GM18508 (cell line): ENCODE results near the gene CENPX.

Experiments
- ATAC-seq: cut with Tn5 transposase; IDR thresholded peaks from one replicate; pipeline ENCODE4 v1.9.1; 2021; ENCODE audit warnings: moderate number of reproducible peaks; ENCODE audit not compliant: insufficient read depth, unreplicated experiment

CENPX gene

DNA sequence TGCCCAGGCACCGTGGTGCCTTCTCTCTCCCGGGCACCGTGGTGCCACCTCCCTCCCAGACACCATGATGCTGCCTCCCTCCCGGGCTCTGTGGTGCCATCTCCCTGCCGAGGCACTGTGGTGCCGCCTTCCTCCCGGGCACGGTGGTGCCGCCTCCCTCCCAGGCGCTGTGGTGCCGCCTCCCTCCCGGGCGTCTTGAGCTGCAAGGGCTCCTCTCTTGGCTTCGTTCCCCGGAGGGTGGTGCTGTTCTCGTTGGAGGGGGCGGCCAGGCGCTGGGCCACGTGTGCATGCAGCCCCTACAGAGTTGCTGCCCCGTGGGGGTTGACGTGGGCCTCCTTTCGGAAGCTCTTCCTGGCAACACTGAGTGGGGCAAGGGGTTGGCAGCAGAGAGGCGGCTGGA lies 8.2 kb downstream of the CENPX start:
- no peak for ATAC-seq

DNA sequence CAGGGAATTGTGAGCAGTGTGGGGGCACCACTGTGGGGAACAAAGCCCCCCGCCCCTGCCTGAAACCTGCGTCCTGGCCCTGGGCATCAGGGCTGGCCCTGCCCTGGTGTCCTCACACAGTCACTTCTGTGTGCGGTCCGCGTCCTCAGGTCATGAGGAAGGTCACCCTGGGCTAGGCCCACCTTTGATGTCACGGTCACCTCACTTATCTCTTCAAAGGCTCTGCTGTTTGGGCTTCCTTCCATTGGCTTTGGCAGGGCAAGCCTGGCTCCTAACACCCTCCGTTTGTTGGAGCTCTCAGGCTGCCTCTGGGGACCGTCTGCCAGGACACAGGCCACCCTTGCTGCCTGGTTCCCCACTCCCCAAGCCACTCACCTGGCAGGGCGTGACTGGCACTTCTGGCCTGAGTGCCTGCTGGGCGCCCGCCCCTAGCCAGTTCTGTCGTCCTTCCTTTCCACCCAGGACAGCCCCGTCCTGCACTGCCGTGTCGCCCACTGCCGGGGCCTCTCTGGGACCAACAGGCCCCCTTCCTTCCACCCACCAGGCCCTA lies 8.8 kb downstream of the CENPX start:
- no peak for ATAC-seq

DNA sequence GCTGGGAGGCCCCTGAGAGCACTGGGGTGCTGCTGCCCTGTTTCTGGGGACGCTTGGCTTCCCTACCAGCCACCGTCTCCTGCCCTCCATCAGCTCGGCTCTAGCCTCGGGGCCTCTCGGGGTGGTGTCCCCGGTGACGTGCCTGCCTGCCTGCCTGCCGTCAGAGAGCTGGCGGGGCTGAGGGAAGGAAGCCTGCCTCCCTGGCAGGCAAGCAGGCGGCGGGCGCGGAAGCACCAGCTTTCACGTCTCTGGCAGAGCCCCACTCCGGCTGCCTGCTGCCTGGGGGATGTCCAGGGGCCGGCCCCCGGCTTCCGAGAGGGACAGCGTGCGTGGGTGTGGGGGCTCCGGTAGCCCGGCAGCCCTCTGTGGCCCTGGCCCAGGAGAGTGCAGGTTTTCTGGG lies 9.3 kb downstream of the CENPX start:
- no peak for ATAC-seq

DNA sequence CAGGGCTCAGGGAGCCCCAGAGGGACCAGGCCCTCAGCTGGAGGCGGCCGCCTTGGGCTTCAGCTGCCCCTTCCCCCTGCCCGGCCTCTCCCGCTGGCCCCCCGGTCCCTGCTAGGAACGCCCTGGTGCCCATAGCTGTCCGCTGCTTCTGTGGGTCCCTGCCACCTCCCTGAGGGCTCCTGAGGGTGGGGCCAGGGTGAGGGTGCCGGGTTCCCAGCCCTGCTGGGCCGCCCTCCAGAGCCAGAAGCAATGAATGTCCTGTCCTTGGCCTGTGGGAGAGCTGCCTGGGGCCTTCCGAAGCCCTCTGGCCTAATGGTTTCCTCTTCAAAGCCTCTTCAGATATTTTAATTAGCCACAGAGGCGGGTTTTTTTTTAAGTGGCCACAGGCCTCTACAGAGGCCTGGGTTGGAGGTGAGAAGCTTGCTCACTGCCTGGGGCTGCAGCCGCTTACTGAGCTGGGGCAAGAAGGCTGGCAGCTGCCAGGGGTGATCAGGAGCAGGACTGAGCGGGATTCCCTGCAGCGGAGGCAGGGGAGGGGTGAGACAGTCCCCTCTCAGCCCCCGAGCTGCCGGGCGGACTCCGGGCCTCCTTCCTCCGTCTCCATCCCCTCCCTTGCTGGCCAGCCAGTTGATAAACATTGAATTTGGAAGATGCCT lies 9.9 kb downstream of the CENPX start:
- no peak for ATAC-seq

DNA sequence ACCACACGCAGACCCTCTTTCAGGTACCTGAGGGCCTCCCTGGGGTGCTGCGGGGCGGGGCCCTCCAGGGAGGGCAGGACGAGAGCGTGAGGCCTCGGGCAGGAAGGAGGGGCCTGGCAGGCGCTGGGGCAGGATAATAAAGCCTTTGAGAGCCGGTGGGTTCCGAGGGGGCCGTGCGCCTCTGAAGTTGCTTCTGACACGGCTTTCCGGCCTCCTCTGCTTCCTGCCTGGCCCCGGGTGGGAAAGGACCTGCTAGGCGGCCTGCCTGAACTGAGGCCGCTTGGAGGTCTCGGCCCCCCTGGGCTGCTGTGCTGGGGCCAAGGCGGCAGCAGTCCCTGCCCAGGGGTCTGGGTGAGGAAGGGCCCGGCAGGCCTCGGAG lies 10.4 kb downstream of the CENPX start:
- ATAC-seq: no peak

DNA sequence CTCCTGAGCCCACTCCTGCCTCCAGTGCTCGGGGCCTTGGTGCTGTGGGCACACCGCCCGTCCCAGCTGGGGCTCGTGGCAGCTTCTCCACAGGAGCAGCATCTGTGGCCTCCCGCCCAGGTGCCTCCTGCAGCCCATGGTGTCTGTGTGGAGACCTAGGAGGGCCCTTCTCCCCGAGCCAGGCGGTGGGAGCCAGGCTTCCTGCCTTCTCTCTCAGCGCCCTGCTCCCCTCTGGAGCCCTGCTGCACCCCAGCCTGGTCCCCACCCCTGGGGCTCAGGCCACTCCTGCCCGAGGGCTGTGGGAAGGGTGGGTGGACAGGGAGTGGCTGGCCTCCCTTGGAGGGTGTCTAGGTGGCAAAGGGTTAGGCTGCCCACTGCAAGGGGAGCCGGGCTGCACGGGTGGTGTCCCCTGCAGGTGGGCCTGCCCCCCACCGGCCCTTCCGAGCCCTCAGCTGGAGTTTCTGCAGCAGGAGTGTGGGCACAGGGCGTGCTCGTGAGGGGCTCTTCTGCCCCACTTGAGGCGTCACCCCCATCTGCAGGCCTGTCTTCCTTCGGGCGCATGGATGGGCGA lies 11.0 kb downstream of the CENPX start:
- ATAC-seq: no peak

DNA sequence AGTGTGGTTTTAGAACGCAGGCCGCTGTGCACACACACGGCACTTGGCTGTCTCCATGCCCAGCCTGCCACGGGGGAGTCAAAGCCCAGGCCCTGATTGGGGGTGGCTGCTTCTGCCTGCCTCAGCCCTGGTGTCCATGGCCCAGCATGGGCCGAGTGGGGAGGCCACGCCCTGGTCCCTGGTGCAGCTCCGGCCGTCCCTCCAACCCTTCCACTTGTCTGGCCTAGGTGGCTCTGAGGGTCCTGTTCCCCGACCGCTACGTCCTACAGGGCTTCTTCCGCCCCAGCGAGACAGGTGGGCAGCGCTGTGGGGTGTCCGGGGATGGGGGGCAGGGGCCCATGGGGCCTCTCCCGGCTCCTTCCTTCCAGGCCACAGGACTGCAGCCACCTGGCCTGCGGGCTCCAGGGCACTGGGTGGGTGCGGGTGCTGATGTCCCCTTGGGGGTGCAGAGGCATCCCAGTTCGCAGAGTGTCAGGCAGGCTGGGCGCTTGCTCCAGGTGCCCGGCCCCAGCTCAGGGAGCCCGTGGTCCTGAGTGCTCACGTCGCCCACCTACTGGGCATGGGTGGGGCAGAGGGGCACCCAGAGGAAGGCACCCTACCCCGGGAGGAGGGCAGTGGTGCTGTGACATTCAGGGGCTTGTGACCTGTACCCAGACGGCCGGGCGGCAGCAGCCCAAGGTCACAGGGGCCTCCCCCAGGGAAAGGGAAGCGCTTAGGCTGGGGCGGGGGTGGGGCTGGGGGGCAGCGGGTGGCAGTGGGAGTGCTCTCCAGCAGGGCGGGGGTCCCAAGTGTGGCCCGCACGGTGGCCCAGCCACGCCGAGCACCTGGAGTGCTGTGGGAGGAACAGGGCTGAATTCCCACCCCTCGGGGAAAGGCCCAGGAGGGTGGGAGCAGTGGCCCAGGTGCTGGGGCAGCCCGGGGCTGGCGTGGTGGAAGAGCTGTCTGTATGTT lies 11.8 kb downstream of the CENPX start:
- ATAC-seq: no peak

DNA sequence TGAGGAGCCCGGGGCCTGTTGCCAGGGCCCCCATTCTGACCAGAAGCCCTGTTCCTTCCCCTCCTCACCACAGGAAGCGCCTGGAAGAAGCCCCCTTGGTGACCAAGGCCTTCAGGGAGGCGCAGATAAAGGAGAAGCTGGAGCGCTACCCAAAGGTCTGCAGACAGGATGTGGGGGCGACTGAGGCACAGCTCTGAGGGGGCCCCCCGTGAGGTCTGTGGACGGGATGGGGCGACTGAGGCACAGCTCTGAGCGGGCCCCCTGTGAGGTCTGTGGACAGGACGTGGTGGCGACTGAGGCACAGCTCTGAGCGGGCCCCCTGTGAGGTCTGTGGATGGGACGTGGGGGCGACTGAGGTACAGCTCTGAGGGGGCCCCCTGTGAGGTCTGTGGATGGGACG lies 13.3 kb downstream of the CENPX start:
- no peak for ATAC-seq

DNA sequence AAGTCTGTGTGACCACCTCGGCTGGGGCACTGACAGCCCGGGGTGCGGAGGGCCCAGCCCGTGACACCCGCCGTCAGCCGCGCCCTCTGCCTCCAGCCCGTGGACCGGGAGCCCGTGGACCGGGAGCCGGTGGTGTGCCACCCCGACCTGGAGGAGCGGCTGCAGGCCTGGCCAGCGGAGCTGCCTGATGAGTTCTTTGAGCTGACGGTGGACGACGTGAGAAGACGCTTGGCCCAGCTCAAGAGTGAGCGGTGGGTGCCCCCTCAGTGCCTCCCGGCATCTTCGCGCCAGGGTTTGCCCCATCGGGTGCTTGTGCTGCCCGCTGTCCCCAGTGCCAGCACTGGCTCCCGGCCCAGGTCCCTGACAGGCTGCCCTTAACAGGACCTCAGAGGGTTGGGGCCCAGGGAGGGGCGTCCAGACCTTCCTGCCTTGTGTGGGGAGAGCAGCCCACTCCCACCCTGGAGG lies 13.7 kb downstream of the CENPX start:
- ATAC-seq: no peak

DNA sequence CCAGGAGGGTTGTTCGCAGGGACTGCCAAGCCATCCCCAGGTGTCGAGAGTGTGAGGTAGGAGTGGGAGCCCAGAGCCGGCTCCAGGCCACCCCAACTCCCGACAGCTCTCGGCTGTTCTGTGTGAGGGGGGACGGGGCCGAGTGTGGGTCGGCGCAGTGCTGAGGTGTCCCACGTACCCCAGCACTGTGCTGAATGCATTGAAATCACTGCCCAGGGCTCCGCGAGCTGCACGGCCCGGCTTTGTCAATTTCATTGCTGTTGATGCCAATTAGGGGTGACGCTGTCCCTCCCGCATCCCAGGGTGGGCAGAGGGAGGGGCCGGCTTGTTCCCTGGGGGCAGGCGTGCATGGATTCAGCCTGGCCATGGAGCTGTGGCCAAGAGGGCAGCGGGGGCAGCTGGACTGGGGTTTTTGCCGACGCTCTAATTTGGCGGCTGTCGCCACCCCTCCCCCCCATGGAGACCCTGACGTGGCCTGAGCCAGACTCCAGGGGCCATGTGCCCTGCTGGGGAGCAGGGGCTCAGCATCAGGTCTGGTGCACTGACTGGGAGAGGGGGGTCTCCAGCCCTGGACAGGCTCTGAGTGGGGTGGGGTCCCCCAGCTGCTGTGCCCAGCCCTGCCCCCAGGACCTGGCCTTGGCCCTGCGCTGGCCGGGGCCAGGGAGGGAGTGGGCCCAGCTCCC lies 14.3 kb downstream of the CENPX start:
- no peak for ATAC-seq

DNA sequence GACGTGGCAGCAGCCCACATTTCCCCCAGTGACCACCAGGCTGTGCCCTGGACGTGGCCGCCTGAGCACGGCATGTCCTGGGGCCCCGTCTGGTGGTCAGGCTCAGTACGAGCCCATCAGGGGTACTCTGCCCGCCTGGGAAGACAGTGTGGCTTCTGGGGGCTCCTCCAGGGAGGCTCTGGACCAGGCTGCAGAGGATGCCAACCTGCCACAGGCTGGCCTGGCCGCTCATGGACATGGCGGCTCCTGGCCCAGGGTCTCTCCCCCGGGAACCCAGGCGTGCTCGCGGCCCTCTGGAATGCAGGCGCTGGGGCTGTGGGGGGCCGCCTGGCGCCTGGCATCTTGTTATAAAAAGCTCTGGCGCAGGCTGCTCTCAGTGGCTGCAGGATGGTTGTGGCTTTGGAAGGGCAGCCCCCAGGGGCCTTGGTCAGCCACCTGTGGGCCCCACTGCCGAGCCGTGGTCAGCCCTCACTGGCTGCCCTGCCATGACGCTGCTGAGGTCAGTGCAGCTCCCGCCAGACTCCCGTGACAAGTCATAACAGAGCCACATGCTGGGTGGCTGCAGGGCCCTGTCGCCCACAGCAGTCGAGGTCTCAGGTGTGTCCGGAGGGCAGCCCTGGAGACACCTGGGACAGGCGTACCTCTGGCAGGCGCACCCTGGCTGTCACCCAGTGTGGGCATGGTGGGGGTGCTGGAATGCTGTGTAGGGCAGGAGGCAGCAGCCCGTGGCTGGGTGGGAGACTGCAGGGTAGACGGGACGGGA lies 15.0 kb downstream of the CENPX start:
- no peak for ATAC-seq

DNA sequence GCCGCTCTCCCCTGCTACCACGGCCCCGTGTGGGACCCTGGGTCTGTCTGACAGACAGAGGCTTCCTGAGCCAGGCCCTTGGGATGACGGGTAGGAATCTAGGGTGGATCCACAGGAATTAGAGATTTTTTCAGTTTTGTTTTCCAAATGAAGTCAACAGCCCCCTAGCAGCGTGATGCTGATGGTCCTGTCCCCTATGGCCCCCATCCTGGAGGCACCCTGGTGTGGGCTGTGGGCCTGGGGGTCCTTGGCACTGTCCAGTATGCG lies 15.5 kb downstream of the CENPX start:
- ATAC-seq: no peak

DNA sequence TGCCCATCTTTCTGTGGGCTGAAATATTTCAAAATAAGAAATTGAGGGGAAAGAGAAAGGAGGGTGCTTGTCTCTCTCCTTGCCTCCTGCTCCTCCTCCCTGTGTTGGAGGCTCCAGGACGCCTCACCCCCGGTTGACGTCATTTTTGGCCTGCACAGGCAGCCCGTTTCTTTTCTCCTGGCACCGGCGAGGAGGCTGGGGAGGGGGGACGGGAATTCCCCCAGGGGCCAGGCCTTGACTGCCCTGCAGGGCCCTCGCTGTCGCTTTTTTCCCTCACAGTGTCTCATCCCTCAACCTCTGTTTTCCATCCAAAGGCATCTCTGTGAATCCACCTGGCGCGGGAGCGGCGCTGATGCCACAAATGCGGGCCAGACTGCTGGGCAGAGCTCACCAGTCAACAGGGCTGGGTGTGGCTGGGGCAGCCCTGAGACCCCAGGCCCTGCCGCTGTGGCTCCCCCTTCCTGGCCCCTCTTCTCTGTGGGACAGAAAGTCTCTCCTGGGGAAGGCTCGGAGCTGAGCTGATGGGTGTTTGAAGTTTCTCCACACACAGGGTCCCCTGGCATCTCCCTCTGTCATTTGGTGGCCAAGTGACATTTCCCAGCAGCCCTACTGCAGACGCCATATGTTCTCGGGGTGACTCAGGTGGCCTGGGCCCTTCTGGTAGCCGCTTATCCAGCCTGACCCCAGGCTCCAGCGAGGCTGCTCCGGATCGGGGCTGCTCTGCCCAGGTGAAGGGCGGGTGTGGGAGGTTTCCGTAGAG lies 16.0 kb downstream of the CENPX start:
- ATAC-seq: no peak

DNA sequence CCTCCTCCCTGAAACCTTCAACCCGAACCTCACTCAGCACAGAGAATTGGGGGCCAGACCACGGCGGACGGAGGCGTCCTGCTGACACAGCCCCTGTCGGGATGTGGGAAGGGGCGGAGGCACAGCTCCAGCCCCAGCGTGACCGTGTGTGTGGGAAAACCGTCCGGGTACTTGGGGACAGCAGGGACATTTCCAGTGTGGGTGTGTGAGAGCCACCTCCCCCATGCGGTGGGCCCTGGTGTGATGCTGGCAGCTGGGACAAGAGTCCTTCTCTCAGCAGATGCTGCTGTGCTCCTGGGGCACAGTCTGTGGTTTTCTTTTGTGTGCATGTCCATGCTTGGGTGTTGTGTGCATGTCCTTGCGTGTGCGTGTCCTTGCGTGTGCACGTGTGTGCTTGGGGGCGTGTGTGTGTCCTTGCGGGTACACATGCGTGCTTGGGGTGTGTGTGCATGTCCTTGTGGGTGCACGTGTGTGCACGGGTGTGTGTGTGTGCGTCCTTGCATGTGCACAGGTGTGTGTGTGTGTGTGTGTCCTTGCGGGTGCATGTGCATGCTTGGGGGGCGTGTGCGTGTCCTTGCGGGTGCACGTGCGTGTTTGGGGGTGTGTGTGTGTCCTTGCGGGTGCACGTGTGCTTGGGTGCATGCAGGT lies 16.9 kb downstream of the CENPX start:
- no peak for ATAC-seq

DNA sequence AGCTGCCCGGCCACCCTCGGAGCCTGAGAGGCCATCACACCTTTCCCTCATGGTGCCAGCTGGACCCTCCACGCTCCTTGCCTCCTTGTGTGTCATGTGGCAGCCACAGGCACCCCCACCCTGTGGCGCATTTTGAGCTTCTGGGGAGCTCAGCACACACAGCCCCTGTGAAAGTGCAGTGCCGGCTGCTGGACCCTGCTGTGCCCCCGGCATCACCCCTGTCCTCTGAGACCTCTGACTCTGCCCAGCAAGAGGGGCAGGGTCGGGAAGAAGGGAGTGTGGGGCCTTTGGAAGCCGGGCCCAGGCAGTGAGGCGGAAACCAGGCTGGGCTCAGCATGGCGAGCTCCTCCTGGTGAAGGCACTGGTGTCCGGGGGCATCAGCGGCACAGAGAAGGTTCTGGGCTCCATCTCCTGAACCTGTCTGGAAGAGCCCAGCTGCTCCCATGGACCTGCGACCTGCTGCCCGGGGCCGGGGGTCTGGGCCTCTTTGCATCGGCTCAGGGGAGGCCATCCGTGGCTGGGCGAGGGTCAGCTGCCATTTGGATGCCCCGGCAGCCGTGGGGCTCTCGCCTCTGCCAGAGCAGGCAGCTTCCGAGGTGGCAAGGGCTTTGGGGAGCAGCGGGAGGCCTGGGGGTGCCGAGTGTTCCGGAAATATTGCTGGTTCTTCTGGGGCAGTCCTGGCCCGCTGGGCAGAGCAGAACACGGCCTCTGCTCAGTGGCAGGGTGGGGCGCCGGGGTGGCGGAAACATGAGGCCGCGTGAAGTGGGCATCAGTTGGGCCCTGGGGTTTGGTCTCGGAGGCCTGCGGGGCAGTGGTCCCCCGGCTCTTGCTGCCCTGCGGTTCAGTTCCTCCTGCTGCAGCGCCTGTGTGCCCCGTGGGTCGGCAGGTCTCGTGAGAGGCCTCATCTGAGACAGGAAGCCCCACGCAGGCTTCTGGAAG lies 17.9 kb downstream of the CENPX start:
- ATAC-seq: no peak

DNA sequence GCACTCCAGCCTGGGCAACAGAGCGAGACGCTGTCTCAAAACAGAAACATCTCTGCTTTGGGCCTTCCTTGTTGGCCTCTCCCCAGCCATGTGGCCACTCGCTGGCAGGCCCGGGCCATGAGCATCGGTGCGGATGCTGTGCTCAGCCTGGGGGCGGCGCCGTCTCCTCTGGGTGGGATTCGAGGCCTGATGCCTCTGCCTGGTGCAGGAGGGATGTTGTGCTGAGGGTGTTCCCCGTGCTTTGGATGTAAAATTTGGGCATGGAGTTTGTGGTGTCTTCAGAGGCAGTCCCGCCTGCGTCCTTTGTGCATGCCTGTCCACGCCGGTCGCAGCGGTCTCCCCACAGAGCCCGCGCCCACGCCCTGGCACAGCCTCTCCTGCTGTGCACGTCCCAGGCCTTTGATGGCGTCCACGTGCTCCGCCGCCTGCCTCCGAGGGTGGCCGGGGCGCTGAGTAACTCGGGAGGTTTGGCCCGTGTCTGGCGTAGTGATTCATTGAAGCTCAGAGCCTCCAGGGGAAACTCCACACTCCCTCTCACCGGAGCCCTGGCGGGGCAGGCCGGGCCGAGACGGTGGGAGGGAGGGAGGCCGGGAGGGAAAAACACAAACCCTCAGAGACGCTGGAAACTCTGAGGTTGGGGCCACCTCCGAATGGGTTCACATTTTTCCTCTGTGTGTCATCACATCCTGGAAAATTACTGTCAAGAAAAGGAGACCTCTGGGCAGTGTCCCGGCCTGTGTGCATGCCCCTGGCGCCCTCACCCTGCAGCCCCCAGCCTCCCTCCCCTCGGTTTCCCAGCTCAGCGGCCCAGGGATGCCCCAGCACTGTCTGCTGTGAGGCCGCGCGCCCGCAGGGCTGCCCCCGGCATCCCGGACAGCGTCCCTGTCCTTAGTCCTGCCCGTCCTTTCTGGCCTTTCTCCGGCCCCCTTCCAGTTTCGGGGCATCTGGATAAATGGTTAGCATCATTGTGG lies 19.0 kb downstream of the CENPX start:
- ATAC-seq: no peak
